SK-N-SH treated with all-trans-retinoic acid at 6 μM for 48 hours (cell line): ENCODE data around the gene RASGEF1C.

ENCODE experiments used
- ATAC-seq: fragments of 200-7000 bp; cut with Tn5 transposase; 3 replicates; pipeline ENCODE4 v1.9.1; 2020; ENCODE audit warnings: mild to moderate bottlenecking, moderate library complexity
- ARNTL ChIP-seq: fragments of 450-650 bp; formaldehyde crosslinking; IDR thresholded peaks from 2 replicates; pipeline ENCODE4 v1.5.0; 2020; ENCODE audit warnings: low read depth, mild to moderate bottlenecking, moderate library complexity, borderline replicate concordance
- BACH2 ChIP-seq: fragments of 250-450 bp; sonication (Bioruptor Pico); IDR thresholded peaks from 2 replicates; pipeline ENCODE4 v1.9.0; 2021; ENCODE audit warnings: mild to moderate bottlenecking, borderline replicate concordance
- CREB5 ChIP-seq: fragments of 250-450 bp; sonication (Bioruptor Pico); IDR thresholded peaks from 2 replicates; pipeline ENCODE4 v1.5.1; 2020; ENCODE audit warnings: low read depth, mild to moderate bottlenecking, moderate library complexity
- CSDC2 ChIP-seq: fragments of 250-450 bp; sonication (Bioruptor Pico); IDR thresholded peaks from 2 replicates; pipeline ENCODE4 v1.5.0; 2020; ENCODE audit warnings: mild to moderate bottlenecking, moderate library complexity
- ESRRG ChIP-seq: fragments of 250-450 bp; sonication (Bioruptor Pico); IDR thresholded peaks from 2 replicates; pipeline ENCODE4 v1.6.1; 2021; ENCODE audit warnings: mild to moderate bottlenecking
- GLIS3 ChIP-seq: fragments of 250-450 bp; sonication (Bioruptor Pico); IDR thresholded peaks from 2 replicates; pipeline ENCODE4 v1.5.0; 2020; ENCODE audit warnings: mild to moderate bottlenecking, moderate library complexity
- ISL1 ChIP-seq: fragments of 250-450 bp; sonication (Bioruptor Pico); IDR thresholded peaks from 2 replicates; pipeline ENCODE4 v2.1.2; 2022; ENCODE audit warnings: mild to moderate bottlenecking, moderate library complexity
- OSR1 ChIP-seq: fragments of 250-450 bp; sonication (Bioruptor Pico); IDR thresholded peaks from 2 replicates; pipeline ENCODE4 v1.8.0; 2022; ENCODE audit warnings: moderate library complexity, mild to moderate bottlenecking, inconsistent platforms
- PATZ1 ChIP-seq: fragments of 250-450 bp; sonication (Bioruptor Pico); IDR thresholded peaks from 2 replicates; pipeline ENCODE4 v1.8.0; 2020; ENCODE audit warnings: mild to moderate bottlenecking, moderate library complexity, borderline replicate concordance
- PPARA ChIP-seq: fragments of 250-450 bp; sonication (Bioruptor Pico); IDR thresholded peaks from 2 replicates; pipeline ENCODE4 v1.5.0; 2020; ENCODE audit warnings: mild to moderate bottlenecking, borderline replicate concordance
- RARB ChIP-seq: fragments of 250-450 bp; sonication (Bioruptor Pico); IDR thresholded peaks from 2 replicates; pipeline ENCODE4 v1.8.0; 2021; ENCODE audit warnings: mild to moderate bottlenecking, moderate library complexity
- SNAI2 ChIP-seq: fragments of 250-450 bp; sonication (Bioruptor Pico); IDR thresholded peaks from 2 replicates; pipeline ENCODE4 v1.5.0; 2020; ENCODE audit warnings: mild to moderate bottlenecking, moderate library complexity
- TCF4 ChIP-seq: fragments of 250-450 bp; sonication (Bioruptor Pico); IDR thresholded peaks from 2 replicates; pipeline ENCODE4 v1.8.0; 2021; ENCODE audit warnings: mild to moderate bottlenecking, moderate library complexity, borderline replicate concordance
- TOX ChIP-seq: fragments of 250-450 bp; sonication (Bioruptor Pico); IDR thresholded peaks from 2 replicates; pipeline ENCODE4 v1.8.0; 2021; ENCODE audit warnings: mild to moderate bottlenecking, moderate library complexity, borderline replicate concordance
- TSHZ2 ChIP-seq: fragments of 250-450 bp; sonication (Bioruptor Pico); IDR thresholded peaks from 2 replicates; pipeline ENCODE4 v1.5.0; 2020; ENCODE audit warnings: mild to moderate bottlenecking, moderate library complexity
- ZFP3 ChIP-seq: fragments of 250-450 bp; sonication (Bioruptor Pico); IDR thresholded peaks from 2 replicates; pipeline ENCODE4 v1.5.0; 2020; ENCODE audit warnings: mild to moderate bottlenecking, moderate library complexity
- ZFP30 ChIP-seq: fragments of 450-650 bp; formaldehyde crosslinking; IDR thresholded peaks from 2 replicates; pipeline ENCODE4 v1.5.0; 2022; ENCODE audit warnings: mild to moderate bottlenecking, moderate library complexity
- ZNF565 ChIP-seq: fragments of 450-650 bp; formaldehyde crosslinking; conservative IDR thresholded peaks from 2 replicates; pipeline ENCODE4 v1.5.0; 2020; ENCODE audit warnings: low read depth, mild to moderate bottlenecking, moderate library complexity
- ZNF70 ChIP-seq: fragments of 450-650 bp; formaldehyde crosslinking; IDR thresholded peaks from 2 replicates; pipeline ENCODE4 v1.5.0; 2020; ENCODE audit warnings: mild to moderate bottlenecking, moderate library complexity
- ZNF8 ChIP-seq: fragments of 450-650 bp; formaldehyde crosslinking; IDR thresholded peaks from 2 replicates; pipeline ENCODE4 v1.5.0; 2020; ENCODE audit warnings: mild to moderate bottlenecking, moderate library complexity
- TF ChIP-seq, protein P1 (sequence below): fragments of 250-450 bp; sonication (Bioruptor Pico); IDR thresholded peaks from 2 replicates; pipeline ENCODE4 v1.8.0; 2021; ENCODE audit warnings: low read depth, mild to moderate bottlenecking, moderate library complexity, borderline replicate concordance
- TF ChIP-seq, protein P2 (sequence below): fragments of 250-450 bp; sonication (Bioruptor Pico); IDR thresholded peaks from 2 replicates; pipeline ENCODE4 v1.5.1; 2021; ENCODE audit warnings: mild to moderate bottlenecking, moderate library complexity

Gene RASGEF1C

DNA sequence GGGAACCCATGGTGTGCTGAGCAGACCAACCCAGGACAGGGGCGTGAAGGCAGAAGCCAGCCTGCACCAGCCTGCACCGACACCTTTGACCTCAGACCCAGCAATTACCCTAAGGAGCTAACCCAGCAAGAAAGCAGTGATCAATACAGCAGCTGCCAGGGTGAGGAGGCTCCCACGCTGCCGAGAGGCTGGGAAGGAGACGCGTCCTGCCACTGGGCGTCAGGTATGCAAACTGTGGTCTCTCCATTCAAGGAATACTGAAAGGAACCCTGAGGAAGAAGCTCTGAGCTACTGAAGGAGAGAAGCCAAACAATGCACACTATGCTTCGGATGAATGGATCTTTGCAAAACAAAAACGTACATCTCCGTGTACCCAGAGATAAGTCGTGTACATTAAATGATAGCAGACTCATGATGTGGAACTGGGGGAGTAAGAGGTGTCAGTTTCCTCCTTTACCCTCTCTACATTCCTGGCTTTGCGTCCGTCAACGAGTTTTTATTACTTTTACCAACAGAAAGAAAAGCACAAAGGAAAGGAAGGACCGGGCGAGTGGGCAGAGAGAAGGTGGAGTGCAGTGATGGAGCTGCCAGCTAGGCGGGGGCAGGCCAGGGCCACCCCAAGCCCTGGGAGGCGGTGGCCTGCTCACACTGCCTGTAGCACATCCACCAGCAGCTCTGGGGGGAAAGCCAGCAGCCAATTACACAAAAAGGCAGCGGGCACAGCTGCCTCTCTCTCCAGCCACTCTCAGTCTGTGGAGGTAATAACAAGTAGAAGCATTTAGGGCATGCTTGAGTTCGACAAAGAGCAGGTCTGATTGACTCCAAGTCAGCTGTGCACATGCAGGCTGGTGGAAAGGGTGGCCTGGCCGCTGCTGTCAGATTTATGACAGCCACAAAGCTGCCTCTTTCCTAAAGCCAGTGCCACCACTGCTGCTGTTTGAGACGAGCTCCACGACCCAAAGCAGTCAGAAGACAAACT, 29.3 kb downstream of the RASGEF1C start:
- no peak for ATAC-seq

DNA sequence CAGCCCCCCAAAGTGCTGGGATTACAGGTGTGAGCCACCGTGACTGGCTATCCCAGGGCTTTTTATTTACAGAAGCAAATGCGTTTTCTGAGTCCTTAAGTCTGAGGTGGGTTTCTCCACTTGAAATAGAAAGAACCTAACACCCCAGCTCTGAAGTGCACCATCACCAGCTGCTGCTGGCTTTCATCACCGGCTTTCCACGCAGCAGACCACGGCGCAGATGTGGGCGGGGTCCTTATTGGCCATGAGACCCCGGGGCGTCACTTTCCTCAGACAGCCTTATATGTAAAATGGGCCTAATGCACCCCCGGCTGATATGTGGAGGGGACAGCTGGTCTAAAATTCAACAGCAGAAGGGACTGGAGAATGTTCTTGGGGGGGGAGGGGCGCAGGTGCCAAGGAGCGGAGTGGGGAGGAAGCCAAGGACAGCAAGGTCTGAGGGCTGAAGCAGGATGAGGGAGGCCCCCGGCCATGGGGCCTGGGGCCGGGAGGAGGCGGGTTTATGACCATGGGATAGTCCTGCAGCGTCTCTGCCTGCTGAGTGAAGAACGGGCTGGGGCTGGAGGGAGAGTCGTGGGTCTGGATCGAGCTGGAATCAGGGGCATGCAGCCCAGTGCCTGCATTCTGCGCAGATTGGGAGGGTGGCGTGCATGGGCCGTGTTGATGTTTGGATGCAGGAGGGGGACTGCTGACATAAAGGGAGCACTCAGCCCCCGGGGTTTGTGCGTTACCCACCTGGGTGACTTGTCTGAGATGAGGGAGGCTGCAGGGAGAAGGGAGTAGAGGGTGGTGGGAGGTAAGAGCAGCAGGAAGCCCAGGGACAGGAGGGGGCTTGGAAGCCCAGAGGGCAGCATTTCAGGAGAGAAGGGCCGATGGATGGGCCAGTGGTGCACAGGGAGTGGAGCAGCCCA, 30.2 kb downstream of the RASGEF1C start:
- ATAC-seq, result no peak
- TF ChIP-seq GLIS3 (no peak), ZFP3 (no peak), OSR1 (CRISPR knock-in tag) (no peak), BACH2 (CRISPR knock-in tag) (no peak), ISL1 (CRISPR knock-in tag) (no peak), TCF4 (CRISPR knock-in tag) (no peak), ESRRG (CRISPR knock-in tag) (no peak), SNAI2 (CRISPR knock-in tag) (no peak), PATZ1 (CRISPR knock-in tag) (no peak), RARB (CRISPR knock-in tag) (no peak), CREB5 (CRISPR knock-in tag) (no peak), CSDC2 (no peak), TSHZ2 (CRISPR knock-in tag) (no peak), PPARA (CRISPR knock-in tag) (no peak), ZFP30 (CRISPR knock-in tag) (no peak)
- TF ChIP-seq, protein P1, sequence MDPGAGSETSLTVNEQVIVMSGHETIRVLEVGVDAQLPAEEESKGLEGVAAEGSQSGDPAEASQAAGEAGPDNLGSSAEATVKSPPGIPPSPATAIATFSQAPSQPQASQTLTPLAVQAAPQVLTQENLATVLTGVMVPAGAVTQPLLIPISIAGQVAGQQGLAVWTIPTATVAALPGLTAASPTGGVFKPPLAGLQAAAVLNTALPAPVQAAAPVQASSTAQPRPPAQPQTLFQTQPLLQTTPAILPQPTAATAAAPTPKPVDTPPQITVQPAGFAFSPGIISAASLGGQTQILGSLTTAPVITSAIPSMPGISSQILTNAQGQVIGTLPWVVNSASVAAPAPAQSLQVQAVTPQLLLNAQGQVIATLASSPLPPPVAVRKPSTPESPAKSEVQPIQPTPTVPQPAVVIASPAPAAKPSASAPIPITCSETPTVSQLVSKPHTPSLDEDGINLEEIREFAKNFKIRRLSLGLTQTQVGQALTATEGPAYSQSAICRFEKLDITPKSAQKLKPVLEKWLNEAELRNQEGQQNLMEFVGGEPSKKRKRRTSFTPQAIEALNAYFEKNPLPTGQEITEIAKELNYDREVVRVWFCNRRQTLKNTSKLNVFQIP (CRISPR knock-in tag), result no peak
- TF ChIP-seq, protein P2, sequence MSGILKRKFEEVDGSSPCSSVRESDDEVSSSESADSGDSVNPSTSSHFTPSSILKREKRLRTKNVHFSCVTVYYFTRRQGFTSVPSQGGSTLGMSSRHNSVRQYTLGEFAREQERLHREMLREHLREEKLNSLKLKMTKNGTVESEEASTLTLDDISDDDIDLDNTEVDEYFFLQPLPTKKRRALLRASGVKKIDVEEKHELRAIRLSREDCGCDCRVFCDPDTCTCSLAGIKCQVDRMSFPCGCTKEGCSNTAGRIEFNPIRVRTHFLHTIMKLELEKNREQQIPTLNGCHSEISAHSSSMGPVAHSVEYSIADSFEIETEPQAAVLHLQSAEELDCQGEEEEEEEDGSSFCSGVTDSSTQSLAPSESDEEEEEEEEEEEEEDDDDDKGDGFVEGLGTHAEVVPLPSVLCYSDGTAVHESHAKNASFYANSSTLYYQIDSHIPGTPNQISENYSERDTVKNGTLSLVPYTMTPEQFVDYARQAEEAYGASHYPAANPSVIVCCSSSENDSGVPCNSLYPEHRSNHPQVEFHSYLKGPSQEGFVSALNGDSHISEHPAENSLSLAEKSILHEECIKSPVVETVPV (CRISPR knock-in tag), result no peak

More for the DNA sequence above, 29.3 kb downstream of the RASGEF1C start:
- no peak for TF ChIP-seq OSR1 (CRISPR knock-in tag)

- ATAC-seq, result no peak
- TF ChIP-seq PPARA (CRISPR knock-in tag), result no peak
- TF ChIP-seq ZNF565 (CRISPR knock-in tag), result no peak
- no peak for TF ChIP-seq PATZ1 (CRISPR knock-in tag)
- no peak for TF ChIP-seq ARNTL (CRISPR knock-in tag)
- TF ChIP-seq ISL1 (CRISPR knock-in tag), result no peak
- TF ChIP-seq, protein P1 (CRISPR knock-in tag), result no peak
- no peak for TF ChIP-seq TOX (CRISPR knock-in tag)
- no peak for TF ChIP-seq ZNF70 (CRISPR knock-in tag)
- TF ChIP-seq ZNF8 (CRISPR knock-in tag), result no peak
- no peak for TF ChIP-seq OSR1 (CRISPR knock-in tag)
- TF ChIP-seq ESRRG (CRISPR knock-in tag), result no peak
- TF ChIP-seq BACH2 (CRISPR knock-in tag), result no peak
- TF ChIP-seq ZFP3, result no peak
- TF ChIP-seq RARB (CRISPR knock-in tag), result no peak
- TF ChIP-seq TCF4 (CRISPR knock-in tag), result no peak
These were observed 32.8 kb downstream of the RASGEF1C start for GRCh38 chr5:180176191-180176590.
